GM18519 (cell line): ENCODE data around the gene RNU5B-1.
A peak's percentile ranks its signal among the peaks of the same experiment; 100 is the strongest.
"Not testable (repeated sequence)": the region's sequence is repeated elsewhere in the genome, so short reads cannot be mapped to it uniquely, and the experiment has no call there.

Experiments
- ATAC-seq: cut with Tn5 transposase; IDR thresholded peaks from one replicate; pipeline ENCODE4 v1.9.1; 2021; ENCODE audit warnings: mild to moderate bottlenecking, moderate library complexity; ENCODE audit not compliant: unreplicated experiment, low FRiP score

RNU5B-1 gene

DNA sequence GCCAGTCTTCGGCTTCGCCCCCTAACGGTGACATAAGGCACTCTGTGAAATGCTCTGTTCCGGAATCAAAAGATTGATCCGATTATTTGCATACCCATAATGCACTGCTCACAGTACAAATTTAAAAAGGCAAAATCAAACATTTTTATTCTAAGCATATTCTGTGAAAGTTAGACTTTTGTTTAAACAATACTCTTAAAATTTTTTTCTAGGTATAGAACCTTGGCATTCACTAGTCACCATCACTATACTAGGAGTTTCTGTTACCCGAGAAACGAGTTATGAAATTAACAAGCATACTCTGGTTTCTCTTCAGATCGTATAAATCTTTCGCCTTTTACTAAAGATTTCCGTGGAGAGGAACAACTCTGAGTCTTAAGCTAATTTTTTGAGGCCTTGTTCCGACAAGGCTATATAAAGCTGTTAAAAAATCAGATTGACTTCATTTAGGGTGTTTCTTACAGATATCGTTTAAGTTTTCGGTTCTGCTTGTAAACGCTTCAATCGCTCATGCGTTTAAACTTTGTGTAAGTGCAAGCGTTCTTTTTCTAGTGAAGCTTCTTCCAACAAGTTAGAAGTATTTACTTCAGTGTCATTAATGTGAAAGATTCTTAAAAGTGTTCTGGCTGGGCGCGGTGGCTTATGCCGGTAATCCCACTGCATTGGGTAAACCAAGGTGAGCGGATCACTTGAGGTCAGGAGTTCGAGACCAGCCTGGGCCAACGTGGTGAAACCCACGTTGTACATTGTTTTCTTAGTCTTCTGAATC lies at the start of gene RNU5B-1:
Gene RNU5B-1, plus strand, starts transcription at position 297 of the 769 bp plus-strand sequence.
- ATAC-seq, result peak; percentile 57

DNA sequence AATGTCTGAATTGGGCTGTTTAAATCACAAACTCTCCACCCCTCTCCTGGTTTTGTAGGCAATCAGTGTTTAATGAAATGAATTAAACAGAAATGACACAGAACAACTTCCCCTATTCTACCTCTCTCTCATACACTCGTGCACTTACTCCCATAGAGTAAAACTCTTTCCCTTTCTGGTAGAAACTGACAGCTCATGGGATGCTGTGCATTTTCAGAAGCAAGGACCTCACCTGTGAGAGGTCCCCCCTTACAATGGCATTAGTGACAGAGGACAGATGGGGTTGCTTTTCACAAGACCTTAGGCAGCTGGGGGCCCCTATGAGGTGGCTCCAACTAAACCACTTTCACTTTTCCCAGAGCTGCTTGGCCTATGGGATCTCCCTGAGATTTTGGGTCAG lies 49.7 kb upstream of the RNU5B-1 start:
- ATAC-seq, result no peak

DNA sequence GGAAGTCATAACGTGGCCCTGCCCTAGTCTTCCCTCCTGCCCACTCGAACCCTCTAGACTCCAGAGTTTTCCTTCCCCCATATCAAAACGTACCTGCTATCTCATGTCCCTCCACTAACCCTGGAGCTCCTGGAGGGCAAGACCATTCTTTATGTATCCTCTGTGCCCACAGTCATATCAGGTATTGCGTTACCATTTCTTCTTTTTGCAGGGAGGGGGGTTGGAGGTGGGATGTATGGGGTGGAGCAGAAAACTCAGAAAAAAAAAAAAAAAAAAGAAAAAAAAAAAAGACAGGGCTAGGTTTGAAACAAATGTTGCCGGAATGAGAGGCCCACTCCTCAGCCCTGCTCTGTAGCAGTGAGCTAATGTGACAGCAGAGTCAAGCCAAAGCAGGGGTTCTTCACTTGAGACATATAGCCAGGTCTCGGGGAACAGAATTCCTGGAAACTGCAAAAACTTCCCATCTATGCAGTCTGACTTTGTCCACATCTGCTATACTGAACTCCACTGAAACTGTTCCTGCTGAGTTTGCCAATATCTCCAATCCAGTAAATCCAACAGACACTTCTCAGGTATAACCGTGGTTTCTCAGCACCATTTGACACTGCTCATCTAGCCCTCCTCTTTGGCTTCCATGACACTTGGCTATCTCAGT lies 48.9 kb upstream of the RNU5B-1 start:
- no peak for ATAC-seq

DNA sequence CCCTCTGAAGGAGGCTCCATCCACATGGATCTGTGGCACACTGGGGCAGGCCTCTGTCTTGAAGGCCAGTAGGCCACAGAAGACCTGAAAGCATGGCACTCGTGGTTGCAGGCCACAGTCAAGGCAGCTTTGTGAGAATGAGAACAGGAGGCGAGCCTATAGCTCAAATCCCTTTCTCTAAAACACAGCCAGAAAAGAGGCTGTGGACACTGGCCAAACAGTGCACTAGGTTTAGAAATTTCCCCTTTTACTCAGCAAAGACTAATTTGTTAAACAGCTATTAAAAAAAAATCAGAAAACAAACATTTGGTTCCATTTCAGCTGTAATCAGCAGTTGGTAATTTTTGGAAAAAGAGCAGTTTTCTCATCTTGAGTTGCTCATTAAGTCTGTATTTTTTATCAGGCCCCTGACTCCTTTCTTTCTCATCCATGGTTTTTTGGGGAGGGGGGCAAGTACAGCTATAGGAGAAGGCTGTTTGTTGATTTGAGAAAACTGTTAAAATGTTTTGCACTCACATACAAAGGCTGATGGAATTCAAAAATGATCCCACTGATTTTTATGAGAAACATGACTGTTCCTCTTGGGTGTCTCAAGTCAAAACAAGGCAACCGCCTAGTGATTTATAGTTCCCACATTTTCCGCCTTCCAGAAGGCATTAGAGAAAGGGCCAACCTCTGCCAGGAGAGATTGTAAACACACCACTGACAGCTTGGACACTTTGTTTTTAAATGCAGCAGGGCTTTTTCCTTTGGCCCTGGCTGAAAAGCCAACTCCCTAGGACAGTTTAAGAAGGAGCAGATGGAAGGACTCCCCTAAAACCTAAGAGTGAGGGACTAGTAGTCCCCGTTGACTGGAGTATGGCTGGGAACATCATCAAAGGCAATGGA lies 45.9 kb upstream of the RNU5B-1 start:
- no peak for ATAC-seq

DNA sequence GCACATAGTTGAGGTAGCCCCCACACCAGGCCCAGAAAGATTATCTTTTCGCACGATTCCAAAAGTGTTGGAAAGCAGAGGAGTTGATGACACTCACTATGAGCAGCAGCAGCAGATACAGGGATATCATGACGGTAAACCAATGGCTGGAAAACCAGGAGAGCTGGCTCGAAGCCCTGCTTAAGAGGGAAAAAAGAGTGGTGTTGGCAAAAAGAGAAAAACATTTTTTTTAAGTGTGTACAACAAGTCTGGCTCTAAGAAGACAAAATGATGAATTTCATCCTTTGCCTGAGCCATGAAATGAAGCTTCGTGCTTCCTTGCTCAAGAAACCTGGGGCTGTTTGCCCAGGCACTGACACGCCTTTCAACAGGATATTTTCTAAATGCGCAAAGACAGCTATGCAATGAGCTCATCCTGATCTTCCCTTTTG lies 45.1 kb upstream of the RNU5B-1 start:
- no peak for ATAC-seq

DNA sequence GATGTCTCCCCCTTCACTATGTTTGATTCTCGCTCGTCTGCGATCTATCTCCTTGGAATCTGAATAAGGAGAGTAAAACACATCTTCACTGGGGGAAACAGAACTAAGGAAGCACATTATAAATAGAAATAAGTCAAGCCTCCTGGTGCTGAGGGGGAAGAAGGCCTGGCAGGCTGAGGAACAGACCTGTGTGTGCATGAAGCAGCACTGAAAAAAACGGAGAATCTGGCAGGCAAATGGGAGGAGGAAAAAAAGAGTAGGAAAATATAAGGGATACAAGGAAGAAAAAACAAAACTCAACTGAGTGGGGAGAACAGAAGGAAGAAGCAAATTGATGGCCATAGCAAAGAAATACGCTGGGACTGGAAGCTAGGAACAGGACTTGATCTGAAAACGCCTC lies 43.5 kb upstream of the RNU5B-1 start:
- no peak for ATAC-seq

DNA sequence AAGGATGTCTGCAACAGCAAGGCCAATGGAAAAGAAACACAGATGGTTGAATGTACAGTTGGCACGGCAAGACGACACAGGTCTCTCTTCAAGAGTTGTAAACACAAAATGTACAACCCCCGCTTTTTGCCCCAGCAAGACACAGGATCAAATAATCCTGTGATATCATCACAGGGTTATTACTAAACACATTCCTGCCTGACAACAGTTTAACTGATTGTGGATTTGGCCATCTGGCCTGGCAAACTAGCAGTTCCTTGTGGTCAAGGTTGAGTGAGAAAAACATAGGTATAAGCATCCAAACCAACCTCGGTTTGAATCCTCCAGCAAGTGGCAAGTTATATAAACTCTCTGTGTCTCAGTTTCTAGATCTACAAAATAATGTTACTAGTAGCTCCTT lies 41.2 kb upstream of the RNU5B-1 start:
- ATAC-seq, result no peak

DNA sequence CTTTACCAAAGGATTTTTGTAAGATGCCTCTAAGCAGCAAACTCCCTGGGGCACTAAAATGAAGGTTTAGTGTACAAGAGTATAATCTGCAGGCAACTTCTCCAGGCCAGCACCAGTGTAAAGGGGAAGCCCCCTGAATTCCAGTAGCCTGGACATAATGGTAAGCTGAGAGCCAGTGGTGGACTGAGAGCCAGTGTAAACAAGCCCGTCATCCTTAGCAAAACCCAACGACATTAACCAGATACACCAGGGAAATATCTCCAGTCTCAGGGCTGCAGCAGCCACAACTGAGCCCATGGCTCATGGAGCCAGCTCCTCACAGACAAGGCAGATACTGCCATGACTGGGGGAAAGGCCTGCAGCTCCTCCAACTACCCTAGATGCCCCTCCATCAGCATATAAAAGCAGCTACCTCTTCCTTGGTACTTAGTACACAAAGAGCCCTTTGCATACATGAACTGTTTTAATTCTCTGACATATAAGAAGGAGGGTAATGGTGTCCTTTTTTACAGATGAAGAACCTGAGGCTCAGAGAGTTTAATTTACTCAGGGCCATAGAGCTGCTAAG lies 39.5 kb upstream of the RNU5B-1 start:
- no peak for ATAC-seq

DNA sequence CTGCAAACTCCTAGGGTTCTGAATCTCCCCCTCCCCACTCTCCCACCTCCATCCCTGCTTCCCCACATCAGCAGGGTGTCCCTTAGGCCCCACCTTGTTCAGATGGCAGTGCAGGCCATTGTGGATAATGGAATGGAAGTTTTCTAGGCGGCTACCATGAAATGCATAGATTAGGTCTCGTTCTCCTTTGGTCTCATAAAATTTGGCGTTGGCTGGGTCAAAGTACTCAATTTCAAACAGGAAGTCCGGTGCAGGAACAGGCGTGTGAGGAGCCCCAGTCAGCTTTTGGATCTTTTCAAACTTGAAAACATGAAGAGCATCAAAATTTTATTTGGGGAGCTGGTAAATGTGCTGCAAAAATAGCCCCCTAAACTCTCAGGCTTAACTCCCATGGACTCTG lies 38.0 kb upstream of the RNU5B-1 start:
- no peak for ATAC-seq

DNA sequence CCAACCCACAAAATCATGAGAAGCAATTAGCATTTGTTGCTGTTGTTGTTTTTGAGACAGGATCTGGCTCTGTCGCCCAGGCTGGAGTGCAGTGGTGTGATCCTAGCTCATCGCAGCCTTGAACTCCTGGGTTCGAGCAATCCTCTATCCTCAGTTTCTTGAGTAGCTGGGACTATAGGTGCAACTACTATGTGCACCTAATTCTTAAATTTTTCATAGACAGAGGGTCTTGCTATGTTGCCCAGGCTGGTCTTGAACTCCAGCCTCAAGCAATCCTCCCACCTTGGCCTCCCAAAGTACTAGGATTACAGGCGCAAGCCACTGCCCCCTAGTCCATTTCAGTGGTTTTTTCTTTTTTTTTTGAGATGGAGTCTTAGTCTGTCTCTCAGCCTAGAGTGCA lies 36.1 kb upstream of the RNU5B-1 start:
- no peak for ATAC-seq

DNA sequence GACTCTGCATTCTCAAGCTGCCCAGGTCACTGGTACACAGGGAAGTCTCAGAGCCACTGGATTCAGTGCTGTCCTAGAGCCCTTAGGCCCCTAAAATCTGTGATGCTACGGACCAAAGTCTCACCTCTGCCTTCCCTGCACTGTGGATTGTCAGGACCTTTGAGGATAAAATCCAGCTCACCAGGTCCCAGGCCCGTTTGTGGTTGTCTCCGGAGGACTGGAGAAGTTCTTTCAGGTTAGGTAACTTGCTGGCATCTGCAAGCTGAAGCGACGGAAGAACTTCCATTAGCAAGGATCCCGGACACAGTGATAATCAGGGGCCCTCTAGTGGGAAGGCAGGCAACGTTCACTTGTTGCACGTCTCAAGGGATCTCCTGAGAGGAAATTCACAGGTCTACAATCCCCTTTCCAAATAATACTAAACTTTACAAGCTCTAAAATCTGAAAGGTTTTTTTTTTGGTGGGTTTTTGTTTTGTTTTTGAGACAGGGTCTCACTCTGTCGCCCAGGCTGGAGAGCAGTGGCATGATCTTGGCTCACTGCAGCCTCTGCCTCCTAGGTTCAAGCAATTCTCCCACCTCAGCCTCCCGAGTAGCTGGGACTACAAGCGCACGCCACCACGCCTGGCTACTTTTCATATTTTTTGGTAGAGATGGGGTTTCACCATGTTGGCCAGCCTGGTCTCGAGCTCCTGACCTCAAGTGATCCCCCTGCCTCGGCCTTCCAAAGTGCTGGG lies 33.5 kb upstream of the RNU5B-1 start:
- not testable (repeated sequence) for ATAC-seq

DNA sequence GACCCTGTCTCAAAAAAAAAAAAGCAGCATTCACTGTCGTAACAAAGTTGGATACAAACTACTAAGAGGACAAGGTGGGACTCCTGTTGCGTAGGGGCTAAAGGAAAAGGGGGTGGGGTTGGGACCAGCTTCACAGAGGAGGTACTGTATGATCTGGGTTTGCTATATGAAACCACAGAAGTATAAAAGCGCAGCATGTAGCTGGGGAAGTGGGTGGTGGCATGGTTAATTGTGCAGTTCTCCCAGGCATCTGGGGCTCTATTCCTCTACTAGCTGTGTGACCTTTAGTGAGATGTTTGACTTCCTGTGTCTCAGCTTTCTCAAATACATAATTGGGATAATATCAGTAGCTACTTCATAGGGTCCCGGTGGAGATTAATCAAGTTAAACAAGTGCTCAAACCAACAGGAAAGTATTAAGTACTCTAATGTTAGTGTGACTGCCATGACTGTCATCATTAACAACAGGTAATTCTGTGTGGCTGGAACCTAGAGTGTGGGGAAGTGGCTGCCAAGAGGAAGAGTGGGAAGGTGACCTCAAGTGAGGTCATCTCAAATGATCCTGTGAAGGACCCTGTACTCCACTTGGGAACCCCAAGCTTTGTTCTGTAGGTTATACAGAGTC lies 29.3 kb upstream of the RNU5B-1 start:
- no peak for ATAC-seq

DNA sequence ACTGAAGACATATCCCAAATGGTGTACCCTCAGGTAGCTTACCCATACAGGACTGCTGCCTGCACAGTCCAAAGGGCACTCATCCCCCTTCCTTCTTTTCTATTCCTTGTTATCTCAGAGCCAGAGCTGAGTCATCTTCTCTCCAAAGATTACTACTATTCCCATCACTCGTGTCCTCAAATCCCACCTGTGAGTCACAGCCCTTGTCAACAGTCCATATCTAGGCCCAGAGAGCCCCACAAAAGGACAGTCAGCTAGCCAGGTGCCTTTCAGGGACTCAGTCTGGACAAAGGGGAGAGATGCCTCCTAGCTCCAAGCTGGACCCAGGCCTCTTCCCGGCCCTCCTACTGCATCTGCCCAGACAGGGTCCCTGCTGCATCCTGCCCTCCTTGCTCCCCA lies 28.8 kb upstream of the RNU5B-1 start:
- ATAC-seq, result no peak

DNA sequence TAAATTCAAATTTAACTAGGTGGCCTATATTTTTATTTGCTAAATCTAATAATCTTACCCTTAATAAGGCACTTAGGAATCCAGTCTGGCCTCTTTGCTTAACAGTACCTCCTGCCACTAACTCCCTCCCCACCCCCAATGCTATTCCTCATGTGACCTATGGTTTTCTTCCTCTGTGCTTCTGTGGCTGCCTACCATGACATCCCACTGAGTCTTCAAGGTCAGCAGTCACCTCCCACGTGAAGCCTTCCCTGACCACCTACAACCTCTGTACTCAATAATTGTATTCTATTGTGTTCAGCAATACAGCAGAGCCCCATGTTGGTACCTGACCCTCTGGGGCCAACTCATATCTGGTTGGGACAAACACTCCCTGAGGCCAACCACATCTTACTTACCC lies 27.5 kb upstream of the RNU5B-1 start:
- no peak for ATAC-seq

DNA sequence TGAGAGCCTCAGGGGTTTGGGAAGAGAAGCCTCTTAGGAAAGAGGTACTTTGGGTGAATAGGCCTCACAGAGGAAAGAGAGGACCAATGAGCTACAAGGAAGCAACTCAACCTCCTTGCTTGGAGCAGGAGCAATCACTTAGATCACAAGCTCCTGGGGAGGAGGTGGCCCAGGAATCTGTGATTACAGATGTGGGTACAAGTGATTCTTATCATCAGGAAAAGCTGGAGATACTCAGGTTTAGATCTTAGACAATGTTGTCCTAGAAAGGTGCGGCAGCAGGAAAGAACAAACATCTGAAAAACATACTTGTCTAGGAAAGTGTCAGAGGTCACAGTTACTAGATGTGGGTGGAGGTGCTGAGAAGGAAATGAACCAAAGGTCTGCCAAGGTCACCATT lies 26.0 kb upstream of the RNU5B-1 start:
- no peak for ATAC-seq

DNA sequence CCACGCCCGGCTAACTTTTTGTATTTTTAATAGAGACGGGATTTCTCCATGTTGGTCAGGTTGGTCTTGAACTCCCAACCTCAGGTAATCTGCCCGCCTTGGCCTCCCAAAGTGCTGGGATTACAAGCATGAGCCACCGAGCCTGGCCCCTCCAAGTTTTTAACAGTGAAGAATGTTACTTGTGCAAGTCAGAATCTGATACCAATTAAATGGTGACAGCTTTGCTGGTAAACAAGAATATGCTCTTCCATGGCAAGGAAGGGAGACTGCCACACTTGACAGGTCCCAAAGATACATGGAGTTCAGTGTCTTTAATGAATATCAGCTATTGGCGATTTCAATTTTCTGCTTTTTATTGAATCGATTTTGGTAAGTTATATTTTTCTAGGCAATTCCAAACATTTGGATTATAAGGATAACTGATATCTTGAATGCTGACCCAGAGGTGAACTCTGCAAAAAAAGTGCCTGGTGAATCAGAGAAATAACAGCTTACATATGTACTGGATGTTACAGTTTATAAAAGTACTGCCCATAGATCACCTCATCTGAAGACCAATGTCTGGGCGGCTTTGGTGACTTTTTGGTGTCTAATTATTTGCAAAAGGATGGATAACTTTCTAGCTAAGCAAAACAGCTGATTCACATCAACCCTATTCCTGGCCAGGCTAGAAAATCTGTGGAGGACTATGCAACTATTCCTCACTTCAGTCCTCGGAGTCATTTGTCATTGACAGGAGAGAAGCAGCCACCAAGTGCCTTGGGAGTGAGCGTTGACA lies 19.0 kb upstream of the RNU5B-1 start:
- no peak for ATAC-seq

DNA sequence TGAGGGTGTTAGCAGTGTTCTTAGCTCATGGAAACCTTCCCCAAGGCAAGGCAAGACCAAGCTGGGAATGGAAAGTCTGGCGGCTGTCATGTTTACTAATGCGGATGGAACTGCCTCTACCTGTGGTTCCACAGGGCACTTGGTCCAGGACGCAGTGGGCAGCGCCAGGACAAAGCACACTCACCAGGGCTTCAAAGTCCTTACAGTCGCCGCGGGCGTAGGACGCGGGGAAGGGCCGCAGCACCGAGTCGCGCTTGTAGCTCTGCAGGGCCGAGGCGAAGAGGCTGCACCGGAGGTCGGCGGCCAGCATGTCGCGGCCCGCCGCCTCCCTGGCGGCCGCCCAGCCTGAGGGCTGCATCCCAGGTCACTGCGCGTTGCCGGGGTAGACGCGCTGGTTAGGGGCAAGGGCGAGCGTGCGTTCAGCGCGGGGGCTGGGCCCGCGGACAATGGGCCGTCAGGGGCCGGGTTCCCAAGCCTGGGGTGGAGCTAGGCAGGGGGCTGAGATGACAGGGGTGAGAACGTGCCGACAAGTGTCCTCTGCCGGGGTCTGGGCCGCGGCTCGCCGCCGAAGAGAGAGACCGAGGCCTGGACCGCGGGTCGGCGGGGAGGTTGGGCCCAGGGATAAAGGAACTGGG lies 18.3 kb upstream of the RNU5B-1 start:
- ATAC-seq, result peak; percentile 3

DNA sequence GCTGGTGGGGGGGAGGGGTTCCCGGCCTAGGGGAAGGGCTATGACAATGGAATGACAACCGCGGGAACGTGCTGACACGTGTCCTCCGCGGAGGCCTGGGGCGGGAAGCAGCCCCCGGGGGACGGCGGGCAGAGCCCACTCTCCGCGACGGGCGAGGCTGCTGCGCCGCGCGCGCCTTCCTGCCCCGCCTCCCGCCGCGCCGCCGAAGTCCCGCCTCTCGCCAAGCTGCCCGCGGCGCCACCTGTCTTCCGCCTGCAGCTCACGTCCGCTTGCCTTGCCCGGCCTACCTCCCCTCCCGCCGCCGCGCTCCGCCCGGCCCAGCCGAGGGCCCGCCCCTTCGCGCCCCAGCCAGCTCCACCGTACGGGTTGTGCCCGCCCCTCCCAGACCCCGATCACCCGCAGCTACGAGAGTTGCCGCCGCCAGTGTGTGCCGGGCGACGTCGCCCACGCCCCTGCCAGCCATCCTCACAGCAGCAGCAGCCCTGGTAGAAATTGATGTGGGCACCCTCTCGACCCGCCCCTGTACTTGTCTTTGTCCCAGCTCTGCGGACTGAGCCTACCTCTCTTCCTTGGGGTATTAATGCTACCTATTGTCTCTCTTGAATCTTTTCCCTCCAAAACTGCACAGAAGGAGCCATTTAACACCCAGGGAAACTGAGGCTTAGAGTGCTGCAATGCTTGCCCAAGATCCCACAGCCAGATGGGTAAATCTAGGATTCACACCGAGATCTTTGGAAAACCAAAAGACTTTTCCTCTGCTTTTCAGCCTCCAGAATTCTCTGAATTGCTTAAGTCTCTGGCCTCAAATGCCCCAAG lies 17.6 kb upstream of the RNU5B-1 start, which contains the start of gene PARP16:
Gene PARP16, minus strand, starts transcription at position 180 of the 816 bp plus-strand sequence. CDS start 457 bp downstream, outside the sequence.
- peak; percentile 71 for ATAC-seq
